Thyroid gland (tissue), 4 donors: ENCODE results near the gene GAMT. TPM values are rescaled to one million over a fixed set of nuclear protein-coding genes. Genes with fewer than 3 reads are reported as not detected.

Experiments
- DNase-seq, 2 donors: peaks; one replicate each; pipeline ENCODE4 v3.0.0-alpha.2; 2019
- H3K27ac ChIP-seq, 3 donors: fragments of 200-600 bp; sonication (generic); 1 replicate in 2 of 3; 2 replicates in 1 of 3; pipeline ENCODE4 v1.5.1; 2016 to 2019; ENCODE audit warnings: mild to moderate bottlenecking in 1 of 3, moderate library complexity in 1 of 3
- H3K27me3 ChIP-seq: fragments of 200-600 bp; sonication (generic); one replicate; pipeline ENCODE4 v1.5.1; 2019
- H3K36me3 ChIP-seq, 2 donors: fragments of 200-600 bp; sonication (generic); one replicate each; pipeline ENCODE4 v1.5.1; 2016 to 2019
- H3K4me1 ChIP-seq, 2 donors: fragments of 200-600 bp; sonication (generic); one replicate each; pipeline ENCODE4 v1.5.1; 2017 to 2019
- H3K4me3 ChIP-seq, 3 donors: fragments of 200-600 bp; sonication (generic); replicated peaks in 1 of 3; 1 replicate in 2 of 3; 2 replicates in 1 of 3; pipeline ENCODE4 v1.5.1; 2016; ENCODE audit warnings: mild to moderate bottlenecking in 1 of 3
- H3K9me3 ChIP-seq: fragments of 200-600 bp; sonication (generic); one replicate; pipeline ENCODE4 v1.5.1; 2017
- CTCF ChIP-seq, 6 experiments: fragments of 200-600 bp in 3 of 6; fragments of 450-650 bp in 3 of 6; sonication (generic) in 3 of 6; IDR thresholded peaks; one replicate each; pipeline ENCODE4 v1.5.1; 2016 to 2019; ENCODE audit warnings: antibody characterized with exemption in 6 of 6, mild to moderate bottlenecking in 2 of 6, inconsistent platforms in 1 of 6, moderate library complexity in 1 of 6
- POLR2A ChIP-seq, 2 donors: fragments of 450-650 bp; IDR thresholded peaks; one replicate each; pipeline ENCODE4 v1.6.1; 2017; ENCODE audit warnings: antibody characterized with exemption in 2 of 2, mild to moderate bottlenecking in 2 of 2, moderate library complexity in 1 of 2
- WGBS, 2 donors: methylation state at CpG; one replicate each; pipeline ENCODE4 v1.1.5; 2017; 5-methylcytosine and 5-hydroxymethylcytosine counted together
- intact Hi-C: fragments of 100-400 bp; cut with DNase I; formaldehyde crosslinking; loops from one replicate; pipeline ENCODE4 v1.15.1; 2023
- total RNA-seq, 4 donors: library from RNA; depleted of rRNA; stranded (reverse); fragments of >200 nt; gene quantifications; one replicate each; pipeline ENCODE4 v1.2.3, GENCODE V29; 2016

GAMT gene
- total RNA-seq, 4 donors from 2014 or later = 22.2 to 39.5 (median 29.1) TPM

- TF ChIP-seq POLR2A (IDR thresholded peaks at IDR 0.05) = no peak
- TF ChIP-seq CTCF (IDR thresholded peaks at IDR 0.05) = no peak
- H3K36me3 ChIP-seq = peaks cover 58 to 63% of the 10 kb centered on the region in 2 donors
Measured at GRCh38 chr19:1427221-1427920, 26.0 kb upstream of the GAMT start.

DNA sequence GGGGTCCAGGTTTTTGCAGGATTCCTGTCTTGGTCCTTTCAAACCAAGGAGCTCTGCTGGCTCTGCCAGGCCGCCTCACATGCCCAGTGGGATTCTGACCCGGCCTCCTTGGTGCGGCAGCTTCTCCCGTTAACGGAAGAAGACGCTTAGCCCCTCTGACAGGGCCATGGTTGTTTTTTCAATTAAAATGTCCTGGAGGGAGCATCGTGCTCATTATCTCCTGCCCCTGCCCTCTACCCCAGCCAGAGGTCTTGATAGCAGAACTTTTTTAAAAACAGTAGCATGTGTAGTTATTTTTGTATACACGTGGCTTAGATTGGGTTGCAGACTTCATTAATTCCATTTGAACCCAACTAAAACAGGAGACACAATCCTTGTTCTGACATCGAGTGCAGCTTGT lies 25.4 kb upstream of the GAMT start:
- no peaks in the 10 kb centered on the region for H3K27me3 ChIP-seq
- intact Hi-C loops = no loop called here

More at GRCh38 chr19:1427221-1427920, 26.0 kb upstream of the GAMT start:
- no peak for DNase-seq
- Histone ChIP-seq H3K27me3 (no peaks in the 10 kb centered on the region), H3K27ac (no peak overlapping the region), H3K9me3 (no peaks in the 10 kb centered on the region), H3K4me1 (no peaks in the 10 kb centered on the region), H3K4me3 (no peak overlapping the region)
- WGBS, 2 donors = 90% methylated on average over 21 to 27 of the region's 27 CpGs
- intact Hi-C loops = no loop called here

GRCh38 chr19:1425902-1426301 lies 24.6 kb upstream of the GAMT start:
- 90 to 94% methylated on average over 14 of the region's 14 CpGs for WGBS, 2 donors
- peaks cover 60 to 64% of the 10 kb centered on the region in 2 donors for H3K36me3 ChIP-seq
- H3K4me1 ChIP-seq = no peaks in the 10 kb centered on the region
- H3K27me3 ChIP-seq = no peaks in the 10 kb centered on the region
- H3K4me3 ChIP-seq = no peak overlapping the region
- H3K27ac ChIP-seq = no peak overlapping the region
- intact Hi-C loops = no loop called here
- TF ChIP-seq POLR2A (IDR thresholded peaks at IDR 0.05) (no peak), CTCF (IDR thresholded peaks at IDR 0.05) (no peak)
- H3K9me3 ChIP-seq = no peaks in the 10 kb centered on the region
- DNase-seq = no peak

More for the DNA sequence above, 25.4 kb upstream of the GAMT start:
- Histone ChIP-seq H3K27ac (no peak overlapping the region), H3K9me3 (no peaks in the 10 kb centered on the region), H3K36me3 (peaks cover 58 to 63% of the 10 kb centered on the region in 2 donors), H3K4me3 (no peak overlapping the region), H3K4me1 (no peaks in the 10 kb centered on the region)
- TF ChIP-seq CTCF (IDR thresholded peaks at IDR 0.05) (no peak), POLR2A (IDR thresholded peaks at IDR 0.05) (no peak)
- DNase-seq = no peak
- 87 to 88% methylated on average over 9 of the region's 9 CpGs for WGBS, 2 donors

DNA sequence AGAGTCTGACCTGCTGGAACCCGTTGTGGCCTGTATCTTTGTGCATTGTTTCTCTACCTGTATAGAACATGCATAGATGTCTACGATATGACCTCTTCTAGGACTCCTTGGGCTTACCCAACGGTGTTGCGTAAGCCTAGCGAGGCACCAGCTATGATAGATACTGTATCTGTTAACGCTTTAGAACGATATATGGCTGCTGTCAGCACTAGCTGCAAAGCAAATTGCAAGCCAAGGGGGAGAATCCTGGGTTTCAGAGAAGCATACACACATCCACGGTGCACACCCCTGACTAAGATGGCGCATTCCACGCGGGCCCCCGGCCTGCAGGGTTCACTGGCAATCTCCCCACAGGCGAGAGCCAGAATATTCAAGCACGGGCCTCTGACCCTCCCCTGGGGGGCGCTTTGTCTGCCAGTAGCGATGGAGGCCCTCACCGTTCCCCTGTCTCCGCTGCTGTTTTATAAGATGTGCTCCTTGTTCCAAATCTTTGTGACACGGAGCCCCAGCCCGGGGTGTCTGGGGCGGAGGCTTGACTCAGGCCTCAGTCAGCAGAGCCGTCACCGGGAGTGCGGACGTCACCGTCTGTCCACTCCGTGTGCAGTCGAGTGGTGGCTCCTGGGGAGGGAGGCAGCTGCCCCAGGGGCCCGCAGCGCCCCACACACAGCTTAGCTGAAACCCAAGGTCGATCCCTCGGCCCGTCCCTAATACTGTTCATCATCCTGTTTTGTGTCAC lies 23.9 kb upstream of the GAMT start:
- Histone ChIP-seq H3K4me1 (no peaks in the 10 kb centered on the region), H3K36me3 (peaks cover 63 to 66% of the 10 kb centered on the region in 2 donors), H3K9me3 (no peaks in the 10 kb centered on the region), H3K4me3 (no peak overlapping the region), H3K27ac (no peak overlapping the region), H3K27me3 (no peaks in the 10 kb centered on the region)
- 88 to 91% methylated on average over 32 to 33 of the region's 33 CpGs for WGBS, 2 donors
- no peak for TF ChIP-seq POLR2A (IDR thresholded peaks at IDR 0.05)
- no peak for TF ChIP-seq CTCF (IDR thresholded peaks at IDR 0.05)
- intact Hi-C loops = no loop called here
- DNase-seq = no peak
